Loucy (cell line): ENCODE results near the gene ZNF185.

ENCODE experiments used
- H2AFZ ChIP-seq: fragments of 200-600 bp; sonication (generic); 2 replicates; pipeline ENCODE4 v1.6.0; 2016; ENCODE audit warnings: antibody characterized with exemption, mild to moderate bottlenecking, low read length, moderate library complexity
- H3F3A ChIP-seq: fragments of 200-600 bp; 2 replicates; pipeline ENCODE4 v1.6.0; 2016; ENCODE audit warnings: antibody characterized with exemption, low read depth, mild to moderate bottlenecking
- H3K27me3 ChIP-seq: fragments of 200-600 bp; sonication (generic); 2 replicates; pipeline ENCODE4 v1.6.1; 2014; ENCODE audit warnings: low read length, mild to moderate bottlenecking; ENCODE audit not compliant: insufficient read depth, poor library complexity, severe bottlenecking
- H3K36me3 ChIP-seq: fragments of 200-600 bp; sonication (generic); 2 replicates; pipeline ENCODE4 v1.6.1; 2016; ENCODE audit warnings: low read length; ENCODE audit not compliant: insufficient read depth
- H3K4me1 ChIP-seq: fragments of 200-600 bp; sonication (generic); 2 replicates; pipeline ENCODE4 v1.5.1; 2014; ENCODE audit warnings: low read length, mild to moderate bottlenecking; ENCODE audit not compliant: insufficient read depth, poor library complexity, severe bottlenecking
- H3K4me2 ChIP-seq: fragments of 200-600 bp; sonication (generic); 2 replicates; pipeline ENCODE4 v1.6.0; 2014; ENCODE audit warnings: antibody characterized with exemption, low read length, low read depth, mild to moderate bottlenecking; ENCODE audit not compliant: poor library complexity, severe bottlenecking
- H3K4me3 ChIP-seq: fragments of 200-600 bp; sonication (generic); 2 replicates; pipeline ENCODE4 v1.5.1; 2014; ENCODE audit warnings: low read length, mild to moderate bottlenecking, mixed read lengths; ENCODE audit not compliant: poor library complexity, severe bottlenecking
- H3K79me2 ChIP-seq: fragments of 200-600 bp; sonication (generic); 2 replicates; pipeline ENCODE4 v1.6.1; 2014; ENCODE audit warnings: low read length; ENCODE audit not compliant: insufficient read depth
- H3K9ac ChIP-seq: fragments of 200-600 bp; sonication (generic); 2 replicates; pipeline ENCODE4 v1.6.0; 2014; ENCODE audit warnings: mild to moderate bottlenecking, low read depth, low read length, moderate library complexity; ENCODE audit not compliant: poor library complexity, severe bottlenecking
- H3K9me2 ChIP-seq: fragments of 200-600 bp; sonication (generic); replicated peaks from 2 replicates; pipeline ENCODE4 v1.6.1; 2016; ENCODE audit warnings: low read depth, low read length, mixed read lengths
- H3K9me3 ChIP-seq: fragments of 200-600 bp; sonication (generic); 2 replicates; pipeline ENCODE4 v1.6.1; 2014; ENCODE audit warnings: mild to moderate bottlenecking, antibody characterized with exemption, low read length, low read depth; ENCODE audit not compliant: insufficient read depth
- H4K20me1 ChIP-seq: fragments of 200-600 bp; sonication (generic); 2 replicates; pipeline ENCODE4 v1.6.0; 2014; ENCODE audit warnings: antibody characterized with exemption, low read length, mild to moderate bottlenecking; ENCODE audit not compliant: insufficient read depth, poor library complexity, severe bottlenecking
- CTCF ChIP-seq: fragments of 200-600 bp; sonication (generic); conservative IDR thresholded peaks from 2 replicates; pipeline ENCODE4 v1.5.1; 2014; ENCODE audit warnings: mild to moderate bottlenecking, antibody characterized with exemption, low read length
- EZH2phosphoT487 ChIP-seq: fragments of 200-600 bp; IDR thresholded peaks from 2 replicates; pipeline ENCODE4 v1.6.1; 2018; ENCODE audit warnings: antibody characterized with exemption, mild to moderate bottlenecking, moderate library complexity, borderline replicate concordance

ZNF185 gene

GRCh38 chrX:152878976-152879755, 18.7 kb upstream of the ZNF185 start:
- H3K36me3 ChIP-seq = no peaks in the 10 kb centered on the region
- H3K79me2 ChIP-seq = no peaks in the 10 kb centered on the region
- no peak overlapping the region for H3K4me3 ChIP-seq
- no peaks in the 10 kb centered on the region for H3K9me2 ChIP-seq
- H3F3A ChIP-seq = no peaks in the 10 kb centered on the region
- no peak overlapping the region for H3K9ac ChIP-seq
- no peak for TF ChIP-seq EZH2phosphoT487
- TF ChIP-seq CTCF = no peak
- no peaks in the 10 kb centered on the region for H3K27me3 ChIP-seq
- H2AFZ ChIP-seq = no peak overlapping the region
- H3K4me2 ChIP-seq = no peak overlapping the region
- H3K9me3 ChIP-seq = no peaks in the 10 kb centered on the region
- no peaks in the 10 kb centered on the region for H4K20me1 ChIP-seq
- H3K4me1 ChIP-seq = no peaks in the 10 kb centered on the region

- no peak for TF ChIP-seq CTCF
- no peak for TF ChIP-seq EZH2phosphoT487
- Histone ChIP-seq H3K9ac (no peak overlapping the region), H2AFZ (no peak overlapping the region), H3K27me3 (no peaks in the 10 kb centered on the region), H3K9me2 (no peaks in the 10 kb centered on the region), H3K4me1 (no peaks in the 10 kb centered on the region), H3F3A (no peaks in the 10 kb centered on the region), H3K4me2 (no peak overlapping the region), H3K36me3 (no peaks in the 10 kb centered on the region), H4K20me1 (no peaks in the 10 kb centered on the region), H3K79me2 (no peaks in the 10 kb centered on the region), H3K9me3 (no peaks in the 10 kb centered on the region), H3K4me3 (no peak overlapping the region)
Observed at GRCh38 chrX:152881289-152881688, 16.6 kb upstream of the ZNF185 start.

- Histone ChIP-seq H2AFZ (no peak overlapping the region), H3K4me2 (no peak overlapping the region), H3K36me3 (no peaks in the 10 kb centered on the region), H3K4me3 (no peak overlapping the region), H3F3A (no peaks in the 10 kb centered on the region), H3K9me2 (no peaks in the 10 kb centered on the region), H3K4me1 (no peaks in the 10 kb centered on the region), H3K9ac (no peak overlapping the region), H3K27me3 (no peaks in the 10 kb centered on the region), H3K9me3 (no peaks in the 10 kb centered on the region), H3K79me2 (no peaks in the 10 kb centered on the region), H4K20me1 (no peaks in the 10 kb centered on the region)
- TF ChIP-seq EZH2phosphoT487 = no peak
- TF ChIP-seq CTCF = no peak
Observed at GRCh38 chrX:152884171-152884570, 13.7 kb upstream of the ZNF185 start.
